ENCODE data around the gene AADACL4. TPM values are rescaled to one million over a fixed set of nuclear protein-coding genes. Genes with fewer than 3 reads are reported as not detected.

Gene AADACL4
- total RNA-seq = not detected in 2 replicates

GRCh38 chr1:12643785-12644184, at the start of gene AADACL4:
Gene AADACL4, plus strand, starts transcription at chr1:12644085. Its CDS starts 462 bp downstream, at chr1:12644547.

DNA sequence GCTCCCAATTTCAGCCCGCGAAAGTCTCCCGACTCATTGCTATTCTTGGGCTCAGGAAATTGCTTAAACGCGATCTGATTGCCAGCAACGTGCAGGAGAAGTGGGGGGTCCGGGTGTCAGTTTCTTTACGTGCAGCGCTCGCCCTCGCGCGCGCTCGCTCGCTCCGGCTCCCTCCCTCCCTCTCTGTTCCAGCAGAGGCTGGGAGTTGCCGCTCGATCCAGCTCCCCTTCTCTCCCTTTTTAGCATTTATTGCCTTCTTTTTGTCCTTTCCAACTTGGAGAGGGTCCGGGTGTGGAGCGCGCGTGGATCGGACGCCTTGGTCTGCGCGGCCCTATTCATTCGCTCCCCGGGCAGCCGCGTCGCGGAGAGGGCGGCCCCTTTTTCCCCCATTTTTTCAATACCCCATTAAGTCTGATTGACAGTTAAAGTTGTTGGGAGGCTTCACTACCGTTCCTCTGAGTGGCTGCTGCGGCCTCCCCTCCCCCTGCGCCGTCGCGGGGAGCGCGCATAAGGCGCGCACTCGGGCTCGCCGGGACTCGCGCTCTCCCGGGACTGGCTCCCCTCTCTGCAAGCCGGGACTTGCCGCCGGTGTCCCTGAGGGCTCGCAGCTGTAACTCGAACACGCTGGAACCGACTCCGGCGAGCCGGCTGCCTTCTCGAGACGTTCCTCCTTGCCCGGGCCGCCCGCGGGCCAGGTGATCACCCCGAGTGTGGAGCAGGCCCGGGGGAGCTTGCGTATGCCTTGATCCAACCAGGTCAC, 25.8 kb upstream of the AADACL4 start, which contains the start of gene DHRS3:
TSS of gene DHRS3 (minus strand) at position 310 of the 760 bp plus-strand sequence. CDS start 862 bp downstream, outside the sequence.

GRCh38 chr1:12715896-12716437, 72.1 kb downstream of the AADACL4 start, which contains the start of gene AADACL3:
Gene AADACL3, plus strand, starts transcription at chr1:12716110. Its CDS starts 67 bp downstream, at chr1:12716177.

Other genes with a start within 250 kb of the AADACL4 start
- gene DHRS3, start 25.9 kb upstream of the AADACL4 start, total RNA-seq = 89.0 and 92.5 TPM in 2 replicates
- not detected in 2 replicates for gene AADACL3, start 72.0 kb downstream of the AADACL4 start, total RNA-seq
- not detected in 2 replicates for gene CFAP107, start 102.1 kb downstream of the AADACL4 start, total RNA-seq
- gene PRAMEF12, start 129.7 kb downstream of the AADACL4 start, total RNA-seq = not detected in 2 replicates
- gene PRAMEF1, start 147.3 kb downstream of the AADACL4 start, total RNA-seq = not detected in 2 replicates
- gene PRAMEF11, start 187.3 kb downstream of the AADACL4 start, total RNA-seq = not detected in 2 replicates
- not detected in 2 replicates for gene HNRNPCL1, start 204.6 kb downstream of the AADACL4 start, total RNA-seq
- gene PRAMEF2, start 213.0 kb downstream of the AADACL4 start, total RNA-seq = not detected in 2 replicates
- not detected in 2 replicates for gene PRAMEF4, start 242.1 kb downstream of the AADACL4 start, total RNA-seq

Data from bladder microvascular endothelial cell (primary cell).